GM04503 (cell line): ENCODE results near the gene RPP40.

Experiments
- DNase-seq: peaks from one replicate; pipeline ENCODE4 v3.0.0-alpha.2; 2012; ENCODE audit warnings: low read depth

RPP40 gene

GRCh38 chr6:4969609-4970285 lies 34.1 kb downstream of the RPP40 start:
- no peak for DNase-seq

GRCh38 chr6:4967301-4968030 lies 36.4 kb downstream of the RPP40 start:
- DNase-seq, result no peak

GRCh38 chr6:4965562-4966389 lies 38.1 kb downstream of the RPP40 start:
- no peak for DNase-seq

GRCh38 chr6:4964675-4965561 lies 38.9 kb downstream of the RPP40 start:
- no peak for DNase-seq

- DNase-seq, result no peak
Measured at GRCh38 chr6:4962905-4963304, 40.9 kb downstream of the RPP40 start.

GRCh38 chr6:4961322-4962168 lies 42.3 kb downstream of the RPP40 start:
- no peak for DNase-seq

- DNase-seq, result no peak
Measured at GRCh38 chr6:4958624-4959023, 45.2 kb downstream of the RPP40 start.

- no peak for DNase-seq
Measured at GRCh38 chr6:4957521-4958231, 46.2 kb downstream of the RPP40 start.

- no peak for DNase-seq
Measured at GRCh38 chr6:4956625-4957024, 47.2 kb downstream of the RPP40 start.

- no peak for DNase-seq
Measured at GRCh38 chr6:4953440-4953839, 50.4 kb downstream of the RPP40 start.

- DNase-seq, result no peak
Measured at GRCh38 chr6:4950836-4951533, 52.9 kb downstream of the RPP40 start.

GRCh38 chr6:4950076-4950475 lies 53.8 kb downstream of the RPP40 start:
- no peak for DNase-seq

GRCh38 chr6:4948781-4949450 lies 54.9 kb downstream of the RPP40 start:
- DNase-seq, result no peak

GRCh38 chr6:4947716-4948115 lies 56.1 kb downstream of the RPP40 start:
- DNase-seq, result no peak

GRCh38 chr6:4946521-4946920 lies 57.3 kb downstream of the RPP40 start:
- no peak for DNase-seq
